Measurements from ENCODE around the gene SYTL5. TPM values are rescaled to one million over a fixed set of nuclear protein-coding genes. Genes with fewer than 3 reads are reported as not detected.

The SYTL5 gene
- total RNA-seq, 4 donors from 2014 or later, result 0.10 to 1.7 (median 0.11) TPM; not detected in 1

DNA sequence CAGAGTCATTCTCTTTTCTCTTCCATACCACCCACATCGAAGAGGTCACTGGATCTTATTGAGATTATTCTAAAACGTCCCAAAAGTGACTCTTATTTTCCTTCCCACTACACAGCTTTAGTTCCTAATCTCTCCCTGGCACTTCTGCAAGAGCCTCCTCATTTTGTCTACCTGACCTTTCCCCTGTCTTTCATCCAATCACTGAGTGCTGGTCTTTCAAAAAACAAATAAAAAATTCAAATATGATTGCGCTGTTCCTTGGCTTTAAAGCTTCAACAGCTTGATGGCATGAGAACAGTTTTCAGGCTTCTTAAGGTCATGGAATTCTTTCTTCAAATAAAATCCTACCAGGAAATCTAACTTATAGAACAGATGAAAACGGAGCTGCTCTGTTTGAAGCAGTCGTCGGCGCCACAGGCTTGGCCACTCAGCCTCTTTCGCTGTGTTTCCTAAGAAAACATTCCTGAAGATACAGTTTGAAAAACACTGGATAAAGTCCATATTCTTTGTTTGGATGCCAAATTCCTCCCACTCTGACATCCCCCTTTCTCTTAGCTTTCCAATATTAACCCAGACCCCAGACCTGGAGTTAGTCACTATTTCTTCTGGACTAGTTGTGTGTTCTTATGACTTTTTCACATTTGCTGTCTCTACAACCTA lies 12.5 kb downstream of the SYTL5 start:
- no peaks in the 10 kb centered on the region for H3K27me3 ChIP-seq
- H3K36me3 ChIP-seq, result no peaks in the 10 kb centered on the region
- no peak overlapping the region for H3K4me3 ChIP-seq (replicated peaks in 1 of 3)
- intact Hi-C loops (cut with DNase I), result no loop called here
- TF ChIP-seq, protein P1, sequence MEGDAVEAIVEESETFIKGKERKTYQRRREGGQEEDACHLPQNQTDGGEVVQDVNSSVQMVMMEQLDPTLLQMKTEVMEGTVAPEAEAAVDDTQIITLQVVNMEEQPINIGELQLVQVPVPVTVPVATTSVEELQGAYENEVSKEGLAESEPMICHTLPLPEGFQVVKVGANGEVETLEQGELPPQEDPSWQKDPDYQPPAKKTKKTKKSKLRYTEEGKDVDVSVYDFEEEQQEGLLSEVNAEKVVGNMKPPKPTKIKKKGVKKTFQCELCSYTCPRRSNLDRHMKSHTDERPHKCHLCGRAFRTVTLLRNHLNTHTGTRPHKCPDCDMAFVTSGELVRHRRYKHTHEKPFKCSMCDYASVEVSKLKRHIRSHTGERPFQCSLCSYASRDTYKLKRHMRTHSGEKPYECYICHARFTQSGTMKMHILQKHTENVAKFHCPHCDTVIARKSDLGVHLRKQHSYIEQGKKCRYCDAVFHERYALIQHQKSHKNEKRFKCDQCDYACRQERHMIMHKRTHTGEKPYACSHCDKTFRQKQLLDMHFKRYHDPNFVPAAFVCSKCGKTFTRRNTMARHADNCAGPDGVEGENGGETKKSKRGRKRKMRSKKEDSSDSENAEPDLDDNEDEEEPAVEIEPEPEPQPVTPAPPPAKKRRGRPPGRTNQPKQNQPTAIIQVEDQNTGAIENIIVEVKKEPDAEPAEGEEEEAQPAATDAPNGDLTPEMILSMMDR (IDR thresholded peaks at IDR 0.05), result no peak
- no peak for TF ChIP-seq POLR2A (IDR thresholded peaks at IDR 0.05)
- peaks cover 0 to 4% of the 10 kb centered on the region in 2 donors for H3K4me1 ChIP-seq
- 20 to 21% methylated on average over 8 of the region's 8 CpGs for WGBS, 2 donors
- peak overlapping the region in 1 of 3 donors; percentile 5 for H3K27ac ChIP-seq
- peak; percentile 7 to 22 for DNase-seq
- H3K9me3 ChIP-seq, result no peaks in the 10 kb centered on the region

DNA sequence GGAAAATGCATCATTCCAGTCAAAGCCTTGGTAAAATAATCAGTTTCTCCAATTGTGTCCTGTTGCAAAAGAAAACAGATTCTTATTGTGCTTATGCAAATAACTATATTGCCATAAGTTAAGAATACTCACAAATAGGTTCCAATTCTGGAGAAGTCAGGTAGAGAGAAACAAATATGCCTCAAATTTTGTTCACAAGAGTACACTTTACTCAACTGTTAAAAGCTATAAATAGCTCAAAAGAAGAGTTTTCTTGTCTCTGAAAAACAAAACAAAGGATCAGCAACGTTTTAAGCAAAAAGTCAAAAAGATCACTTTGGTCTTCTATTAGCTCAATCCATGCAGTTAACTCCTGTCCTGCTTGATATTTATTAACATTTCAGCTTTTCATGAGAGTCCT lies 21.9 kb downstream of the SYTL5 start:
- Histone ChIP-seq H3K4me3 (replicated peaks in 1 of 3) (no peak overlapping the region), H3K27ac (no peak overlapping the region), H3K9me3 (no peaks in the 10 kb centered on the region), H3K4me1 (no peaks in the 10 kb centered on the region), H3K27me3 (no peaks in the 10 kb centered on the region), H3K36me3 (no peaks in the 10 kb centered on the region)
- WGBS, 2 donors, result 54 to 56% methylated on average over 1 of the region's 1 CpG
- TF ChIP-seq, protein P1 (IDR thresholded peaks at IDR 0.05), result no peak
- TF ChIP-seq POLR2A (IDR thresholded peaks at IDR 0.05), result no peak
- intact Hi-C loops (cut with DNase I), result no loop called here
- DNase-seq, result no peak

DNA sequence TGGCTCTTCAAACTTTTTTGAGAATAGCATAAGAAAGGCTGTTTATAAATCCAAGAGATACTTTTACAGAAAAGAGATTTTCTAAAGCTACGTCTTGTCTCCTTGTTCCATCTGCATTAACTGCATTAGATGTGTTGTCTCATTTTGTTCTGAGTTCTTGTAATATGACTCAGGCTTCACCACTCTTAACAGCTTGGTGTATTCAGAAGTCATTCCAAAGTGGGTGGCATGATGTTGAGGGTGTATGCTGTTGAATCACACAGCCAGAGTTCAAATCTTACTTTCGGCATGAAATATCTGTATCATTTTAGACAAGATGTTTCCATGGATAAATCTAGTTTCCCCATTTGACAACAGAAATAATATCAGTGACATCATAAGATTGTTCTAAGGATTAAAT lies 30.1 kb downstream of the SYTL5 start:
- H3K36me3 ChIP-seq, result no peaks in the 10 kb centered on the region
- H3K4me3 ChIP-seq (replicated peaks in 1 of 3), result no peak overlapping the region
- H3K9me3 ChIP-seq, result no peaks in the 10 kb centered on the region
- no peak for TF ChIP-seq POLR2A (IDR thresholded peaks at IDR 0.05)
- TF ChIP-seq, protein P1 (IDR thresholded peaks at IDR 0.05), result no peak
- H3K27ac ChIP-seq, result no peak overlapping the region
- DNase-seq, result no peak
- WGBS, 2 donors, result 92 to 97% methylated on average over 2 of the region's 2 CpGs
- H3K4me1 ChIP-seq, result no peaks in the 10 kb centered on the region
- no peaks in the 10 kb centered on the region for H3K27me3 ChIP-seq
- intact Hi-C loops (cut with DNase I), result no loop called here

DNA sequence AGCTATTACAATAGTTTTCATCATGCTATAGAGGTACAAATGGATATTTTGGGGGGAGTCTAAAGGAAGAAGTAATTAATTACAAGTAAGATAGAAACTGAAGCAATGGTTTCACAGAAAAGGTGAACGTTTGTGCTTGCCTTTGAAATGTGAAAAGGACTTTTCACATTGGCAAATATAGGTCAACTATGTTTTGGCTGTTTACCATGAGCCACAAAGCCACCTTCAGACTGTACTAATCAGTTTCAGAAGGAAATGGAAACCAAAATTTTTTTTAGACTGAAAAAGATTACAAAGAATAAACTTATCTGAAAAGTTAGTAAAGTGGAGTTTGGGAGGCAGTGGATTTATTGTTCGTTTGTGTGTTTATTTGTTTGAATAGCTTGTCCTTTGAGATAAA lies 32.1 kb downstream of the SYTL5 start:
- intact Hi-C loops (cut with DNase I), result no loop called here
- Histone ChIP-seq H3K27ac (no peak overlapping the region), H3K27me3 (no peaks in the 10 kb centered on the region), H3K36me3 (no peaks in the 10 kb centered on the region), H3K9me3 (no peaks in the 10 kb centered on the region), H3K4me1 (no peaks in the 10 kb centered on the region), H3K4me3 (replicated peaks in 1 of 3) (no peak overlapping the region)
- no peak for TF ChIP-seq POLR2A (IDR thresholded peaks at IDR 0.05)
- TF ChIP-seq, protein P1 (IDR thresholded peaks at IDR 0.05), result no peak
- DNase-seq, result no peak
- 66 to 88% methylated on average over 2 of the region's 2 CpGs for WGBS, 2 donors

DNA sequence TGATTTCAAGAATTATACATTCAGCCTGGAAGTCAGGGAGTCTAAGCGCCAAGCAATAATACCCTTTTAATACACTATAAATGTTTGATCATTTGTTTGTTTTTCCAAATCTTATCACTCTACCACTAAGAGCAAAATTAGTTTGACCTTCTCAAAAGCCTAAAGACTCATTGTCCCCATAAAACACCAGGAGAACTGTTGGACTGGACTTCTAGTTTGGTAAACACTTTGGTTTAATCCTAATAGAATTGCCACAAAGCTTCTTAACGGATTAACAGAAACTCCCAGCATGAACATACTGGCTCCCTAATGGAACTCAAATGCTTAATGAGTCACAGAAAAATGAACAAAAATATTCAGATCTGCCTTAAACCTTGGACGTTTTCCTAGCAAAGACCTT lies 34.9 kb downstream of the SYTL5 start:
- 82 to 89% methylated on average over 3 of the region's 3 CpGs for WGBS, 2 donors
- Histone ChIP-seq H3K4me3 (replicated peaks in 1 of 3) (no peak overlapping the region), H3K27ac (no peak overlapping the region), H3K27me3 (no peaks in the 10 kb centered on the region), H3K36me3 (no peaks in the 10 kb centered on the region), H3K4me1 (no peaks in the 10 kb centered on the region), H3K9me3 (no peaks in the 10 kb centered on the region)
- intact Hi-C loops (cut with DNase I), result no loop called here
- no peak for DNase-seq
- TF ChIP-seq POLR2A (IDR thresholded peaks at IDR 0.05), result no peak
- TF ChIP-seq, protein P1 (IDR thresholded peaks at IDR 0.05), result no peak

Data from thyroid gland (tissue), 4 donors.